Endothelial cell of umbilical vein (primary cell): ENCODE data around the gene DDX54. TPM values are rescaled to one million over a fixed set of nuclear protein-coding genes. Genes with fewer than 3 reads are reported as not detected.

Source experiments
- BruUV-seq: library from RNA; stranded (reverse); fragments of 400-500 nt; replicated peaks from 2 replicates; lab custom pipeline; 2021; lab: Mats Ljungman, UMichigan
- CTCF ChIA-PET: fragments of 300-600, 350-600 bp; sonication (Branson Sonifier 250); formaldehyde crosslinking; loops from one replicate; lab custom pipeline; 2021; ENCODE audit warnings: antibody characterized with exemption, inconsistent platforms; lab: Charles Lee
- POLR2A ChIA-PET: fragments of 300-600, 350-600 bp; sonication (Branson Sonifier 250); formaldehyde crosslinking; loops from one replicate; lab custom pipeline; 2021; ENCODE audit warnings: antibody characterized with exemption, inconsistent platforms; lab: Charles Lee
- DNase-seq: peaks from one replicate; pipeline ENCODE4 v3.0.0-alpha.2; 2011; ENCODE audit warnings: low read depth, low spot score
- FAIRE-seq: peaks from 2 replicates; lab custom pipeline; 2011; peaks lifted over from hg19 to GRCh38; lab: Jason Lieb, UNC
- H2AFZ ChIP-seq: 2 replicates; pipeline ENCODE4 v1.6.0; 2012; ENCODE audit warnings: low read depth, low read length, control low read depth, inconsistent platforms
- H3K27ac ChIP-seq: 2 replicates; pipeline ENCODE4 v1.5.1; 2011; ENCODE audit warnings: low read depth, mild to moderate bottlenecking, control low read depth, low read length, moderate library complexity; ENCODE audit not compliant: insufficient read depth
- H3K27me3 ChIP-seq, 2 experiments: 2 replicates each; pipeline versions ENCODE4 v1.6.0 to v1.6.1; 2011; ENCODE audit warnings: low read length in 2 of 2, mixed read lengths in 1 of 2; ENCODE audit not compliant: control insufficient read depth in 2 of 2, insufficient read depth in 2 of 2
- H3K36me3 ChIP-seq, 2 experiments: 2 replicates in 1 of 2; 3 replicates in 1 of 2; pipeline ENCODE4 v1.5.1; 2011; ENCODE audit warnings: low read length in 2 of 2, mild to moderate bottlenecking in 1 of 2, moderate library complexity in 1 of 2; ENCODE audit not compliant: control insufficient read depth in 2 of 2, insufficient read depth in 2 of 2; ENCODE audit errors: extremely low read depth in 1 of 2
- H3K4me1 ChIP-seq: 3 replicates; pipeline ENCODE4 v1.5.1; 2011; ENCODE audit warnings: mild to moderate bottlenecking, low read length; ENCODE audit not compliant: control insufficient read depth, insufficient read depth; ENCODE audit errors: extremely low read depth
- H3K4me2 ChIP-seq: 2 replicates; pipeline ENCODE4 v1.6.1; 2011; ENCODE audit warnings: low read length, control low read depth, mixed read lengths; ENCODE audit not compliant: insufficient read depth
- H3K4me3 ChIP-seq, 3 experiments: fragments of 200-600 bp in 1 of 3; sonication (generic), shearing (Covaris generic) in 1 of 3; replicated peaks in 1 of 3; 2 replicates each; pipeline ENCODE4 v1.5.1; 2011 to 2016; ENCODE audit warnings: control low read depth in 3 of 3, low read length in 3 of 3, mild to moderate bottlenecking in 2 of 3, inconsistent platforms in 1 of 3, low read depth in 1 of 3, moderate library complexity in 1 of 3; ENCODE audit not compliant: insufficient read depth in 1 of 3
- H3K79me2 ChIP-seq: 2 replicates; pipeline ENCODE4 v1.6.0; 2012; ENCODE audit warnings: low read length, inconsistent platforms; ENCODE audit not compliant: control insufficient read depth, insufficient read depth
- H3K9ac ChIP-seq: replicated peaks from 2 replicates; pipeline ENCODE3; 2011; ENCODE audit warnings: low read length, control low read depth; ENCODE audit not compliant: insufficient read depth; ENCODE audit errors: extremely low read depth
- H3K9me1 ChIP-seq: replicated peaks from 3 replicates; pipeline ENCODE4 v1.6.0; 2011; ENCODE audit warnings: mild to moderate bottlenecking, low read length; ENCODE audit not compliant: control insufficient read depth, insufficient read depth; ENCODE audit errors: extremely low read depth
- H3K9me3 ChIP-seq: replicated peaks from 2 replicates; pipeline ENCODE4 v1.5.1; 2012; ENCODE audit warnings: low read length, inconsistent platforms; ENCODE audit not compliant: control insufficient read depth, insufficient read depth
- H4K20me1 ChIP-seq: replicated peaks from 2 replicates; pipeline ENCODE3; 2011; ENCODE audit warnings: mild to moderate bottlenecking, low read length; ENCODE audit not compliant: control insufficient read depth, insufficient read depth; ENCODE audit errors: extremely low read depth
- EZH2 ChIP-seq: IDR thresholded peaks from 2 replicates; pipeline ENCODE4 v1.6.1; 2012; ENCODE audit warnings: borderline replicate concordance, low read depth, mild to moderate bottlenecking, moderate library complexity, low read length, inconsistent platforms; ENCODE audit not compliant: severe bottlenecking
- FOS ChIP-seq: IDR thresholded peaks from 2 replicates; pipeline ENCODE4 v1.6.1; 2011; ENCODE audit warnings: mild to moderate bottlenecking, low read length, moderate library complexity, borderline replicate concordance; ENCODE audit not compliant: insufficient read depth
- GATA2 ChIP-seq: IDR thresholded peaks from 2 replicates; pipeline ENCODE4 v1.7.0; 2011; ENCODE audit warnings: low read depth, mild to moderate bottlenecking, moderate library complexity, mixed read lengths, low read length; ENCODE audit not compliant: insufficient read length, insufficient read depth
- JUN ChIP-seq: IDR thresholded peaks from 2 replicates; pipeline ENCODE4 v1.6.1; 2011; ENCODE audit warnings: borderline replicate concordance, low read depth; ENCODE audit not compliant: insufficient read length, insufficient read depth
- MYC ChIP-seq: IDR thresholded peaks from one replicate; pipeline ENCODE4 v1.6.1; 2011; ENCODE audit warnings: mild to moderate bottlenecking, low read depth, low read length
- POLR2A ChIP-seq: IDR thresholded peaks from 2 replicates; pipeline ENCODE4 v1.6.1; 2012; ENCODE audit warnings: low read depth, mild to moderate bottlenecking, control low read depth, low read length
- POLR2AphosphoS5 ChIP-seq: IDR thresholded peaks from 2 replicates; pipeline ENCODE4 v1.6.1; 2012; ENCODE audit warnings: low read depth, mild to moderate bottlenecking, control low read depth, low read length, moderate library complexity; ENCODE audit not compliant: insufficient read depth
- dilution Hi-C: fragments of 300-500 bp; cut with MboI; formaldehyde crosslinking; loops from one replicate; pipeline ENCODE4 v1.15.0; 2019; ENCODE audit warnings: low sequenced_read_pairs; ENCODE audit not compliant: extremely low pct_ligation_motif_present
- intact Hi-C: fragments of 100-400 bp; cut with micrococcal nuclease; formaldehyde crosslinking; loops from one replicate; pipeline ENCODE4 v1.10.0; 2022
- polyA plus RNA-seq, 4 experiments: library from polyadenylated mRNA; depleted of rRNA in 3 of 4; stranded (reverse) in 3 of 4; unstranded in 1 of 4; fragments of >200 nt; gene quantifications; 2 replicates each; pipeline versions ENCODE4 v1.2.1 to v1.2.3, GENCODE V29; 2011 to 2012; ENCODE audit warnings: missing spikeins in 1 of 4
- total RNA-seq: library from RNA; stranded (reverse); gene quantifications from 2 replicates; pipeline ENCODE4 v1.2.3, GENCODE V29; 2021
- TF ChIP-seq, protein P1 (sequence below), 2 donors: IDR thresholded peaks; 1 replicate in 1 of 2; 2 replicates in 1 of 2; pipeline ENCODE4 v1.5.1; 2011; ENCODE audit warnings: low read length in 2 of 2, mild to moderate bottlenecking in 2 of 2, moderate library complexity in 2 of 2, control low read depth in 1 of 2, inconsistent platforms in 1 of 2, low read depth in 1 of 2; ENCODE audit not compliant: insufficient read depth in 1 of 2; ENCODE audit errors: extremely low read depth in 1 of 2
- TF ChIP-seq, protein P2 (sequence below): IDR thresholded peaks from 2 replicates; pipeline ENCODE4 v1.6.1; 2011; ENCODE audit not compliant: insufficient read depth, insufficient read length

Gene DDX54
- total and polyA plus RNA-seq, 2 donors (not counting 3 experiments of a cell fraction or from before 2014, with no cell fraction given): 54.1 to 90.0 TPM

DNA sequence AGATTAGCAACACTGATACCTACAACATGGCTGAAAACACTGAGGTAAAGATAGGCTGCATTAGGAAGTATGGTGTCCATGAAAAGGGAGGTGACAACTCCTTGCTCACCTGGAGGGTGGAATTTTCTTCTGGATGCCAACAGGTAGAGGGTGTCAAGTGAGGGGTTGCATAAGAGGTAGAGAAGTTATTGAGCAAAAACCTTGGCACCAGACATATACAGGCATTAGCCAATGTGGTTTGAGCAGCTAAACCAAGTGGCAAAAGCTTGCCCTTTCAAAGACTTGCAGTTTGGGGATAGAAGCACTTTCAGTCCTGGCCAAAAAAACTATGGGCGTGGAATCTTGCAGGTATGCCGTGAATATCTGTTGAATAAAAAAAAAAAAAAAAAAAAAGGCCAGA lies 4.1 kb upstream of the DDX54 start:
- H3K27ac ChIP-seq: no peak overlapping the region
- H3K79me2 ChIP-seq: peaks cover 18% of the 10 kb centered on the region
- no peaks in the 10 kb centered on the region for H3K9me3 ChIP-seq
- no peak overlapping the region for H3K9ac ChIP-seq
- H2AFZ ChIP-seq: no peak overlapping the region
- no peaks in the 10 kb centered on the region for H3K27me3 ChIP-seq
- TF ChIP-seq POLR2AphosphoS5 (no peak), POLR2A (no peak), FOS (no peak), MYC (no peak), EZH2 (no peak), JUN (no peak), GATA2 (no peak)
- TF ChIP-seq, protein P1, sequence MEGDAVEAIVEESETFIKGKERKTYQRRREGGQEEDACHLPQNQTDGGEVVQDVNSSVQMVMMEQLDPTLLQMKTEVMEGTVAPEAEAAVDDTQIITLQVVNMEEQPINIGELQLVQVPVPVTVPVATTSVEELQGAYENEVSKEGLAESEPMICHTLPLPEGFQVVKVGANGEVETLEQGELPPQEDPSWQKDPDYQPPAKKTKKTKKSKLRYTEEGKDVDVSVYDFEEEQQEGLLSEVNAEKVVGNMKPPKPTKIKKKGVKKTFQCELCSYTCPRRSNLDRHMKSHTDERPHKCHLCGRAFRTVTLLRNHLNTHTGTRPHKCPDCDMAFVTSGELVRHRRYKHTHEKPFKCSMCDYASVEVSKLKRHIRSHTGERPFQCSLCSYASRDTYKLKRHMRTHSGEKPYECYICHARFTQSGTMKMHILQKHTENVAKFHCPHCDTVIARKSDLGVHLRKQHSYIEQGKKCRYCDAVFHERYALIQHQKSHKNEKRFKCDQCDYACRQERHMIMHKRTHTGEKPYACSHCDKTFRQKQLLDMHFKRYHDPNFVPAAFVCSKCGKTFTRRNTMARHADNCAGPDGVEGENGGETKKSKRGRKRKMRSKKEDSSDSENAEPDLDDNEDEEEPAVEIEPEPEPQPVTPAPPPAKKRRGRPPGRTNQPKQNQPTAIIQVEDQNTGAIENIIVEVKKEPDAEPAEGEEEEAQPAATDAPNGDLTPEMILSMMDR (IDR thresholded peaks at IDR 0.05; ENCODE audit: extremely low read depth in 1 of 2, insufficient read depth in 1 of 2, low read depth in 1 of 2, low read length in 2 of 2): no peak
- TF ChIP-seq, protein P2, sequence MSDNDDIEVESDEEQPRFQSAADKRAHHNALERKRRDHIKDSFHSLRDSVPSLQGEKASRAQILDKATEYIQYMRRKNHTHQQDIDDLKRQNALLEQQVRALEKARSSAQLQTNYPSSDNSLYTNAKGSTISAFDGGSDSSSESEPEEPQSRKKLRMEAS: no peak
- no peak for FAIRE-seq
- H3K4me1 ChIP-seq: peaks cover 25% of the 10 kb centered on the region
- no peak overlapping the region for H3K4me3 ChIP-seq
- no peaks in the 10 kb centered on the region for H3K9me1 ChIP-seq
- H3K36me3 ChIP-seq: peaks cover 0 to 12% of the 10 kb centered on the region in 2 experiments
- BruUV-seq: no TSS peak
- no peak overlapping the region for H3K4me2 ChIP-seq
- intact Hi-C loops: no loop called here
- ChIA-PET POLR2A (interaction anchor here (0.7 kb wide), 1 partner anchor 116 kb away, joined by 4 read pairs; no protein-coding TSS in a partner anchor), CTCF (interaction anchor here (0.6 to 1.4 kb wide), 2 partner anchors 33 to 117 kb away, joined by 3 read pairs; no protein-coding TSS in a partner anchor)
- dilution Hi-C loops: no loop called here
- DNase-seq: no peak
- no peaks in the 10 kb centered on the region for H4K20me1 ChIP-seq
